HepG2 (cell line): ENCODE data around the gene C2CD3.

ENCODE experiments used
- CHD2 ChIP-seq: IDR thresholded peaks from 2 replicates; pipeline ENCODE4 v1.6.1; 2011; ENCODE audit warnings: low read depth, low read length, improper control_type of control experiment
- CTCF ChIP-seq: sonication (generic); formaldehyde crosslinking; IDR thresholded peaks from 2 replicates; pipeline ENCODE4 v1.5.0; 2020; ENCODE audit warnings: mild to moderate bottlenecking, missing genetic modification reagents, moderate library complexity
- EP300 ChIP-seq, 3 experiments: sonication (generic) in 1 of 3; formaldehyde crosslinking in 1 of 3; IDR thresholded peaks; 2 replicates each; pipeline versions ENCODE4 v1.5.1 to v1.6.1; 2011 to 2020; ENCODE audit warnings: low read depth in 2 of 3, low read length in 2 of 3, borderline replicate concordance in 1 of 3, improper control_type of control experiment in 1 of 3, mild to moderate bottlenecking in 1 of 3, missing genetic modification reagents in 1 of 3, moderate library complexity in 1 of 3
- FOXP1 ChIP-seq, 2 experiments: fragments of 450-650 bp in 1 of 2; IDR thresholded peaks; 2 replicates each; pipeline ENCODE4 v1.6.1; 2017 to 2018; ENCODE audit warnings: antibody characterized with exemption in 1 of 2
- GMEB1 ChIP-seq: sonication (generic); formaldehyde crosslinking; IDR thresholded peaks from 2 replicates; pipeline ENCODE4 v1.5.1; 2020; ENCODE audit warnings: missing genetic modification reagents, mild to moderate bottlenecking, borderline replicate concordance
- NFE2L2 ChIP-seq: fragments of 150-350 bp; IDR thresholded peaks from 2 replicates; pipeline ENCODE4 v1.6.1; 2014; ENCODE audit warnings: low read length
- SIN3B ChIP-seq: fragments of 150-350 bp; IDR thresholded peaks from 2 replicates; pipeline ENCODE4 v1.6.1; 2014; ENCODE audit warnings: low read length

GRCh38 chr11:74170694-74171629, at the start of gene C2CD3, which contains the start of gene PPME1:
- TF ChIP-seq CHD2 (peak; percentile 41; the same call in 1 of the 2 replicates), SIN3B (no peak; the same call in 1 of the 2 replicates), FOXP1 (IDR thresholded peaks at IDR 0.05) (no peak), FOXP1 (CRISPR knock-in tag; IDR thresholded peaks at IDR 0.05) (no peak), CTCF (CRISPR knock-in tag) (peak; percentile 67), GMEB1 (CRISPR knock-in tag) (peak; percentile 87; the same call in 1 of the 2 replicates), NFE2L2 (no peak), EP300 (IDR thresholded peaks at IDR 0.05; ENCODE audit: low read depth in 2 of 2, low read length in 2 of 2) (peak in 1 of 2 experiments; percentile 19; a peak in 1 of 4 replicates), EP300 (CRISPR knock-in tag; IDR thresholded peaks at IDR 0.05; ENCODE audit: borderline replicate concordance) (no peak)
